ENCODE data around the gene PSMD11.
"Not testable (repeated sequence)": the region's sequence is repeated elsewhere in the genome, so short reads cannot be mapped to it uniquely, and the experiment has no call there.

The PSMD11 gene

DNA sequence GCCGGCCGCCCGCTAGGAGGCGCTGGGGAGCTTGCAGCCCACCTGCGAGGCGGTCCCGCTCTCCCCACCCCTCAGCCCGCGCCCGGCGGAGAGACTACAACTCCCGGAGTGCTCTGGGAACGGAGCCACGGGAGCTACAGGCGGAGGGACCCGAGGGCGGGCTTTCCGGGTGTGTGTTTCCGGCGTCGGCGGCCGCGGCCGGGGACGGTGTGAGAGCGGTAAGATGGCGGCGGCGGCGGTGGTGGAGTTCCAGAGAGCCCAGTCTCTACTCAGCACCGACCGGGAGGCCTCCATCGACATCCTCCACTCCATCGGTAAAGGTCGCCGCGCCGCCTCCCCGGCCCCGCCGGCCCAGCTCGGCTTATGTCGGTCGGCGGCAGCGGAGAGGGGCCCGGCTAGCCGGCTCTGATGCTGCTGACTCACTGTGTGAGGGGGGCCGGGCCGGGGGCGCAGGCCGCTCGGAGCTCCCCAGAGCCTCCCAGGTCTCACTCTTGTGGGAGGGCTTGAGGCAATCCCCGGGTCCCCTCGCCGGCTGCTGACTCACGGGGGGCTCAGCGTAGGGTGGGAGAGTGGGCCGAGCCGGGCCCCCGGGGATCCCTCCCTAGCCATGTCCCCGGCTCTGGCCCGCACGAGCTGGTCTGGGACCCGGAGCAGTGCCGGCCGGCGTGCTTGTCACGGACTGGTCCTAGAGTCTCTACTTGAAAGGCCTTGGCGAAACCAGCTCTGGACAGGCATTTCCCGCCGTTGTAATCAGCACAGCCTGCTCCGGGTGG, at the start of gene PSMD11:
Gene PSMD11, plus strand, starts transcription at position 210 of the 773 bp plus-strand sequence. Its CDS starts 14 bp downstream, at position 224.
- peak; percentile 97 for DNase-seq

DNA sequence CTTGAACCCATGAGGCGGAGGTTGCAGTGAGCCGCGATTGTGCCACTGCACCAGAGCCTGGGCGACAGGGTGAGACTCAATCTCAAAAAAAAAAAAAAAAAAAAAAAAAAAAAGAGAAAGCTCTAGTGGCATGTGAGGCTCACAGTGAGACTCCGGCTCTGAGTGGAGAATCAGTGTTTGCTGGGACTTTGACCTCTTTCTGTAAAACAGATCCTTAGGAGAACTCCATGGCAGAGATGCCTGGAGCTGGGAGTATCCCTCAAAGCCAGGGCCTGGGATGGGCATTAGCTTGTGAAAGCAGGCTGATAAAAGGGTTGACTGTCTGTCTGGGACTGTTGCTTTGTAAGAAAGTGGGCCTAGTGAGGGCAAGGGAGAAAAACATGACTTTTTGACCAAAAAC, 48.0 kb upstream of the PSMD11 start:
- DNase-seq = no peak

DNA sequence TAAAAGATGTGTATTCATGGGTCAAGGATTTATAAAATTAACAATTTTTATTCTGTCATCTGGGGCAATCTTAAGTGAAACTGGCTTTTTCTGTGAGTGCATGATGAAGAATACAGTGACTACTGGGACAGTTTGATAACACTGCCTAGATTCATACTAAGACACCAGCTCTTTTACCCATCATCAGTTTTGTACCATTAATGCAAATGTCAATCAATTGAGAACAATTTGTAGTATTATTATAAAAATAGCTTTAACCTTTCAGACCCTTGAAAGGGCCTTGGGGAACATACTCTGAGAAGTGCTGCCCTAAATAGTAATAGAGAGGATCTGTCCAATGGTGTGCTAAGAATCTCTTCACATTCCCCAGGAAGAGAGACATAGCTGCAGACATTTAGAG, 45.4 kb upstream of the PSMD11 start:
- DNase-seq = no peak

DNA sequence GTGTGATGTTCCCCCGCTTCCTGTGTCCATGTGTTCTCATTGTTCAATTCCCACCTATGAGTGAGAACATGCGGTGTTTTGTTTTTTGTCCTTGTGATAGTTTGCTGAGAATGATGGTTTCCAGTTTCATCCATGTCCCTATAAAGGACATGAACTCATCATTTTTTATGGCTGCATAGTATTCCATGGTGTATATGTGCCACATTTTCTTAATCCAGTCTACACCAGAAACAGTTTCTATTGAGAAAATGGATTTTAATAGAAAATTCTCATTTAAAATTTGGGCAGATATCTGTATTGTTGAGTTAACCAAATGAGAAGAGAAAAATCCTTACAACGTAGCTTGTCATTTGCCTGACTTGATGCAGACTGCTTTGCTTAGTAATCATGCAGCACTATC, 34.2 kb upstream of the PSMD11 start:
- not testable (repeated sequence) for DNase-seq

DNA sequence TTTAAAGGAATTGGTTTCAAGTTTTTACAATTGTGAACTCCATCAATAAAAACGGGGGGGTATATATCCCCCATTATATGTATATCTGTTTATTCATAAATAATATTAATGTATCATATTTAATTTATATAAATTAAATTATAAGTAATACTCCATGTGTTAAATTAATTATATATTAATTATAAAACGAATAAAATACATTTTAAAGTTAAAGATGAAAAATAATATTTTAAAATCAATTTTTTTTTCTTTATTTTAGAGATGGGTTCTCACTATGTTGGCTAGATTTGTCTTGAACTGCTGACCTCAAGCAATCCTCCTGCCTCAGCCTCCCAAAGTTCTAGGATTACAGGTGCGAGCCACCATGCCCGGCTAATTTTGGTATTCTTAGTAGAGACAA, 17.4 kb upstream of the PSMD11 start:
- no peak for DNase-seq

DNA sequence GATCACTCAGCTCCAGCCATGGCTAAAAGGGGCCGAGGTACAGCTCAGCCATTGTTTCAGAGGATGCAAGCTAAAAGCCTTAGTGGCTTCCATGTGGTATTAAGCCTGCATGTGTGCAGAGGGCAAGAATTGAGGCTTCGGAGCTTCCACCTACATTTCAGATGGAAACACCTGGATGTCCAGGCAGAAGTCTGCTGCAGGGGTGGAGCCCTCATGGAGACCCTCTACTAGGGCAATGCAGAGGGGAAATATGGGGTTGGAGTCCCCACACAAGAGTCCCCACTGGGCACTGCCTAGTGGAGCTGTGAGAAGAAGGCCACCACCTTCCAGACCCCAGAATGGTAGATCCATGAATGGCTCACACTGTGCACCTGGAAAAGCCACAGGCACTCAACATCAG, 14.7 kb upstream of the PSMD11 start:
- DNase-seq = no peak

DNA sequence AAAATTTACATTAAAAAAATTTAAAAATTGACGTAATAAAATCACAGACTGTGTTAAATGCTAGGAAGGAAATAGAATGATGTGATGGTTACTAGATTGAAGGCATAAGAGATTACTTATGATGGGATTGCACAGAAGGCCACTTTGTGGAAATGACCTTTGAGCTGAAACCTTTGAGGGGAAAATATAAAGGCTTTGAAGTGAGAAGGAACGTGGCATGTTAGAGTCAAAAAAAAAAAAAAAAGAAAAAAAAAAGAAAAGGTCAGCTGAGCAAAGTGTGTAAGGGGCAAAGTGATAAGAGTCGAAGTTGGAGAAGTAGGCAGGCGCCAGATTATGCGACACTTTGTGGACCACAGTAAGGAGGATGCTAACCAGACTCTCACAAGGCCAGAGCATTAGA, 3.6 kb upstream of the PSMD11 start:
- DNase-seq = no peak

DNA sequence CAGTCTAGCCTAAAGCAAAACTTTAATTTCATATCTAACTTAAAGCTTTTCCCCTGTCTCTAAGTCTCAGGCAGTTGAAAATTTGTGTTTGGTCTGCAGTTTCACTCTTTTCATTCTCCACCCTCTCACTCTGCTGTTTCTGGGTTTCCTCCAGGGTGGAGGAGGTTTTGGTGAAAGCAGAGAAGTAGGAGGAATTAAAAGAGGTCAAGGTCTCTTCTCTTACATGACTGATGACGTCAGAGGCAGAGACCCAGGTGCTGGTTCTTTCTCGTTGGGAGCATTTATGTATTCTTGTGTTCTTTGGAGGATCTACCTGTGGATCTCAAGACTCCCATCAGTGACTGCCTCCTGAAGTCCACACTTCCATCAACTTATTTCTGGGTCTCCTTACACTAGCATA, 2.4 kb upstream of the PSMD11 start:
- DNase-seq = no peak

DNA sequence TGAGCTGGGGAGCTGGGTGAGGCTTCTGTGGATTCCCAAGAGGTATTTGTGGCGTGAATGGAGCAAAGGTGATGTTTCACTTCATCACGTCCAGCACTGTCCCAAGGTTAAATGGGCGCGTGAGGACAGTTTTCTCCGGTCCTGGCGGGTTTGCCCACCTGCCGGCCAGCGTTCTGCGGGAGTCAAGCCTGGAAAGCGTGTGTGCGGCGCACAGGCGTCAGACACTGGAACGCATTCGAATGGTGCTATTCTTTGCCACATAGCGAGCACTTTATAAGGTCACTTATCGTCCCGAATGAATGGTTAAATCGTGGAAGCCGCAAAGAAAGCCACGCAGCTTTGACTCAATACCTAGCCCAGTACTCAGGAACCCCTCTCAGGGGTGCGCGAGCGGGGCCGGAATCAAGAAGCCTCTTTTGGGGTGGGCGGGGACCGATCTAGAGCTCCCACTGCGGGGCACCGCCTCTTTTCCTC, 446 bp upstream of the PSMD11 start:
- no peak for DNase-seq

DNA sequence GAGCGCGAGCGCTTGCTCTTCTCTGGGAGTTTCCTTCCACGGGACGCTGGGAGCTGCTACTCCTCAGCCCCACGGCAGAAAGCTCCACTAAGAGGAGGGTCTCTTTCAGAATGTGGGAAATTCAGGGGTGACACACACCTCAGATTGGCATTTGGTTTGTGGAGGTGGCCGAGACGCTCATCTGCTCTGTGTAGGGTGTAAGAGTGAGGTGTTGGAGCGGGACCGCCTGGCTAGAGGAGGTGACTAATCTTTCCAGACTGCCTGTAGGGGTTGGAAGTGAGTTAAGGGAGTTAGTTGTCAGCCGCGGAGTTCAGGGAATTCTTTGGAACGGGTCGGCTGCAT, 735 bp downstream of the PSMD11 start:
- peak; percentile 57 for DNase-seq

DNA sequence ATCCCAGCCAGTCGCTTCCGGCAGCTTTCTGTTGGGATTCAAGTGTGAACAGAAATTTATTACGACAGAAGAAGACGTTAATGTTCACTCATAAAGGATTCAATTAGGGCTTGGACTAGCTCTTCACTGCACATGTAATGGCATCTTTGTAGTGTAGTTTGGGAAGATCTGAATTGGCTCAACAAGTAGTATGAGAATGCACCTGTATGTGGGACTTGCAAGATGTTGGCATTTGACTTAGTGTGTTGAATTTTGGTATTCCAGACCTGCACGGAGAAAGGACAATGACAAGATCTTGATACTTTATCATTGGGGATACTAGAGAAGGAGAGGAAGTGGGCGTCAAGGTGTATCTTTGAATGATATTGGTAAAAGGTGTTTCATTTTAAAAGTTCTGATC, 1.2 kb downstream of the PSMD11 start:
- DNase-seq = no peak

DNA sequence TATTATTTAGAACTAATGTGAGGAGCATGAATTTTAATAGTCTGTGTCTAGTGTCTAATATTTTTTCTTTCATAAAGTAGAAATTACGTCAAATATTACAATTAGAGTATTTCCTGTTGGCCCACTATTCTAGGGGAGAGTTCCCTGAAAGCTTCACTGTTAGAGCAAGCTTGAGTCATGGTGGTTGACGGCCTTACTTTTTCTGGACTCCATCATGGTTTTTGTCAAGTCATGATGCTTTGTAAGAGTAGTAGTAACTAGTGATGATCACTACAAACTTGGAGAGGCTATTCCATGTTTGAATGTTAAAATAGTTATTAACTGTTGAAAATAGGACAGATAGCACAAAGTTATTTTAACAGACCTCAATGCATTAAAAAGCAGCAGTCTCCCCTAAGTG, 1.7 kb downstream of the PSMD11 start:
- DNase-seq = no peak

DNA sequence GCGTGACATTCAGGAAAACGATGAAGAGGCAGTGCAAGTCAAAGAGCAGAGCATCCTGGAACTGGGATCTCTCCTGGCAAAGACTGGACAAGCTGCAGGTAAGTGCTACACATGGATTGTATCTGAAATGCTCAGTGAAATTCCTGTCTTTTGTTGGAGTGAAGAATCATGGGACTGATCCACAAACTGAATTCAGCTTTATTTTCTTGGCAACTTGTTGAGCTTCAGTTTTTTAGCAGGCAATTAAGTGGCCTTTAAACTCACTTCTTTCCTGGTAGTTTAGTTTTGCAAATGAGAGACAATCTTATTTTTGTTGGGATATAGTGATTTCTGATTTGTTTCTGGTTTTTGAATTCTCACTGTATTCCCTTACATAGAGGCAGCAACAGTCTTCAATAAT, 2.6 kb downstream of the PSMD11 start:
- DNase-seq = no peak

DNA sequence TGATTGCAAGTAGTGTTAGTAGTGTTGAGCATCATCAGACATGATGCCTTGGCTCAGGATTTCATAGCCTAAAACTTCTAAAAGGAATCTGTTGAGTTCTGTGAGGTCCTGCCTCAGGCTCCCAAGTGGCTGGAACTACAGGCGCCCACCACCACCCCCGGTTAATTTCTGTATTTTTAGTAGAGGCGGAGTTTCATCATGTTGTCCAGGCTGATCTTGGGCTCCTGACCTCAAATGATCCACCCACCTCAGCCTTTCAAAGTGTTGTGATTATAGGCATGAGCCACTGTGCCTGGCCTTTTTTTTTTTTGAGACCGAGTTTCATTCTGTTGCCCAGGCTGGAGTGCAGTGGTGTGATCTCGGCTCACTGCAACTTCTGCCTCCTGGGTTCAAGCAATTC, 5.7 kb downstream of the PSMD11 start:
- no peak for DNase-seq

DNA sequence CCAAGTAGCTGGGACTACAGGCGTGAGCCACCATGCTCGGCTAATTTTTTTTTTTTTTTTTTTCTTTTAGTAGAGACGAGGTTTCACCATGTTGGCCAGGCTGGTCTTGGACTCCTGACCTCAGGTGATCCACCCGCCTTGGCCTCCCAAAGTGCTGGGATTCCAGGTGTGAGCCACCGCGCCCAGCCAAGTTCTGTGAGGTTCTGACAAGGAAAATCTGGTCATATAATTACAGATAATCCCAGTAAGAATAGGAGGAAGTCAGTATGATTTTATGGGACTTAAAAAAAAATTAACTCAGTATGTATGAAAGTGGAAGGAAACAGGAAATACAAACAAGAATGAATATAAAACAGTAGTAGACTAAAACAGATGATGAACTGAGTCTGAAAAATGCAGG, 6.1 kb downstream of the PSMD11 start:
- DNase-seq = not testable (repeated sequence)

DNA sequence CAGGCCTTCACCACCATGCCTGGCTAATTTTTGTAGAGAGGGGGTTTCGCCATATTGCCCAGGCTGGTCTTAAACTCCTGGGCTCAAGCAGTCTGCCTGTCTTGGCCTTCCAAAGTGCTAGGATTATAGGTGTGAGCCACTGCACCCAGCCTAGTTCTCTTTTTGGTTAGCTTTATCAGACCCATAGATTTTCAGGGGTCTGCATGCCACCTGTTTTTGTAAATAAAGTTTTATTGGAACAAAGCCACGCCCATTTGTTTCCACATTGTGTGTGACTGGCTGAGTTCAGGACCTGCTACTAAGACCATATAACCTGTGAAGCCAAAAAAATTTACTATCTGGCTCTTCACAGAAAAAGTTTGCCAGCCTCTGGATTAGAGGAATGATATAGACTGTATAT, 7.6 kb downstream of the PSMD11 start:
- DNase-seq = no peak

DNA sequence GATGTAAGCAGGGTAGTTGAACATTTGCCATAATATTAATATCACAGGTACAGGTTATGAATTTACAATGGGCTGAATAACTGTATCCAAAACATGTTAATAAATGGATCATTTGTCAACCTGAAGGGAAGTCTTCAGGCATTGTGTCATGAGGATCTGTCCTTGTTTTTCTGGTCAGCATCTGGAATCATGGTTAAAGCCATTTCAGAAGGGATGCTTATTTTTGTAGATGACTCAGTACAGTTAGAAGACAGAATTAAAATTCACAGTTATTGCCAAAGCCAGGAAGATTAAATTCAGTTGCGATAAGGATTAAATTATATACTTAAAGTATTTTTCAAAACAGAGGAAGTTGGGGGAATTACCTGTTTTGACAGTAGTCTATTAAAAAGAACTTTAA, 8.0 kb downstream of the PSMD11 start:
- DNase-seq = no peak

DNA sequence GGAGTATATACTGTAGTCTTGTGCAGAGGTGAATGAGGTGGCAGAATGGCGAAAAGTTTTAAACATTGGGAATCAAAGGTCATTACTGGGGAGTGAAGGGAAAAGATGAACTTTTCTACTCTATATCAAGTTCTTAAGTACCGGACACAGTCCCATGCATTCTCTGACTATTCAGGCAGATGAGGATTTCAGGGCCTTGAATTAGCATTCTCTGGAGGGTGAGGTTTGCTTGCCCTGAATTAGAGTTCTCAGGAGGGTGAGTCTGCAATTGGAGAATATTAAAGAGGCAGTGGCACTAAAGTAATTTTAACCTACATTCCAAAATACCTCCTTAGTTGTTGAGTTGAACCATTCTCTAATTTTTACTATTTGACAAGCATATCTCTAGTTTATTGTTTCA, 9.1 kb downstream of the PSMD11 start:
- DNase-seq = no peak

DNA sequence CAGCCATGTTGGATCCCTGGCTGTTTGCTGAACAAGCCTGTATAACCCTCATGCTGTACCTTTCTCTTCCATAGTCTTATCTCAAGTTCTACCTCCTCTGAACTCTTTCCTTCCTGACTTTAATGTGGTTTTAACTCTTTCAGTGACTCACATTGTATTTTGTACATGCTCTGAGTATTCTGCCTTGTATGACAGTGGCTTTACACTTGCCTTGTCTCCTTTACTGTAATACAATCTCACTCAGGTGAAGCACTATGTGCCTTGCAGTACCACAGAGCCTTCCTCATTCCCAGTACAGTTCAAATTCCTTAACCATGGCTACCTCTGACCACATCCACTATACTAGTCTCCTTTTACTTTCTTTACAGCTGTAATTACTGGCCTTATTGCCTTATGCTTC, 14.1 kb downstream of the PSMD11 start:
- DNase-seq = no peak

DNA sequence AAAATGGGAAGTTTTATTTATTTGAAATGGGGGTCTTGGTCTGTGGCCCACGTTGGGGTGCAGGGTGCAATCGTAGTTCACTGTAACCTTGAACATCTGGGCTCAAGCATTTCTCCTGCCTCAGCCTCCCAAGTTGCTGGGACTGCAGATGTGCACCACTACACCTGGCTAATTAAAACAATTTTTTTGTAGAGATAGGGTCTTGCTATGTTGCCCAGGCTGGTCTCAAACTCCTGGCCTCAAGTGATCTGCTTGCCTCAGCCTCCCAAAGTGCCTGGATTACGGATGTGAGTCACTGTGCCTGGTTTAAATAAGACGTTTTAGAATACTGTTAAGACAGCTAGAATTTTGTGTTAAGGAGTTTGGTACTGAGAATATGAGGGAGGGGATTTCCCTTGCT, 15.7 kb downstream of the PSMD11 start:
- DNase-seq = no peak

DNA sequence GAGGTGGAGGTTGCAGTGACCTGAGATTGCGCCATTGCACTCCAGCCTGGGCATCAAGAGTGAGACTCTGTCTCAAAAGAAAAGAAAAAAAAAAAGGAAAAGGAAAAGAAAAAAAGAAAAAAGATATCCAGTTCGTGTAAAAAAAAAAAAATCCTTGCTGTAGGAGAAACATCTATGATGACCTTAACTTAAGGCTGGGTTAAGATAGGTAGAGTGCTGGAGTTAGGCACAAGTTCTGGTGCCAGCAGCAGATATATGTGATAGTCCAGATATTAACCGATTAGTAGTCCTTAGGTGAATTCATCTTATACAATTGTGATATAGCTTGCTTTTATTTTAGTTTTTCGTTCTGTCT, 17.2 kb downstream of the PSMD11 start:
- no peak for DNase-seq

DNA sequence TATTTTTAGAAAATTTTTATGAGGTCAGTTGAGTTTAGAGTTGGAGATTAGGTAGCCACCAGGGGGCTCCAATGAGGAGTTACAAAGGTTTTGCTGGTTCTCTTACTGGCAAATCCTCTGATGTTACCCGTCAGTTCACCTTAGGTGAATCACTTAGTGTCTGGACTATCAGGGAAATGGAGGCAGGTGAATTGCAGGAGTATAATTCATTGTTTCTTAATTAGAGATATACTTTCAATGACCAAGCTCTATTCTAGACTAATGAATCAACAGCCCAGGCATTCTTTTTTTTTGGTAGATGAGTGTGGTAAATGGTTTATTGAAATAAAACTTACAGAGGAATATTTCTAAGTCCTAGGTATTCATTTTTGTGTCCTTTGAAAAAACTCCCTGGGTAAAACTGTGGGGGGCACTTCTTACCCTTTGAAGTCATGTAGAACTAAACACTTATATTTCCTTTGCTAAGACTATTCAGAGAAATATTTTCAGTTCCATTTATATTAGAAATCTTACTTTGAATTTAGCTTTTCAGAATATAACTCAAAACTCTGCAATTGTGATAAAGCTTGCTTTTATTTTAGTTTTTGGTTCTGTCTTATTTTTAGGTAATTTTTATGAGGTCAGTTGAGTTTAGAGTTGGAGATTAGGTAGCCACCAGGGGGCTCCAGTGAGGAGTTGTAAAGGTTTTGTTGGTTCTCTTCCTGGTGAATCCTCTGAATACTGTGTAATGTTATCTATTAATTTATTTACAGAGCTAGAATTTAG, 17.7 kb downstream of the PSMD11 start:
- DNase-seq = peak; percentile 52

DNA sequence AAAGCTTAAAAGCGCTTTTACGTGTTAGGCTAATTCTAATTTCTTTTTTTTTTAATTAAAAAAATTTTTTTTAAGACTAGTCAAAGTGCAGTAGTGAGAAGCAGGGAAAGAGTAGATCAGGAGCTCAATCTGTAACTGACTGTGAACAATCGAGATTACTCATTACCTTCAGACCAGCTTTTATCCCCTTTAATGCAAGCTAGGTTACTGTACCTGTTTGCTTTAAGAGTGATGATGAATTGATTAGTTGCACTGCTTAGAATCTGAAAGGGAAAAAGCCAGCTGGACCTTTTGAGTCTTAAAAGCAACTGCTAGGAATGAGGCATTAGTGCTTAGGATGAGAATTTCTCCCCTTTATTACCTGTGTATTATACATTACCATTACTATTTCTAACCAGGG, 19.0 kb downstream of the PSMD11 start:
- DNase-seq = no peak

DNA sequence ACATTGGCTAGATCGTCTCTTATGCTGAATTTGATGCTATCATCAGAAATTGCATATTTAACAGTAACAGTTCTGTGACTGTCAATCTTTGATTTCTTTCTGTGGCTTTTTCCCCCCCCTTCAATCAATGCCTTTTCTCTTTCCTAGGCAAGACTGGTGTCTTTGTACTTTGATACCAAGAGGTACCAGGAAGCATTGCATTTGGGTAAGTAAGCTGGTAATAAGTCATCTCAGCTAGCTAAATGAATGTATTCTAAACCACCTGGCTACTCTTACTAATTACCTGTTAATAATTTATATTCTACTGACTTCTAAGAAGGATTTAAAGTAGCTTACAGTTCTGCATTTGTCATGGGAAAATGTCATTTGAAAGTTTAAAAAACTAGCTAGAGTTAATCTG, 20.1 kb downstream of the PSMD11 start:
- no peak for DNase-seq

DNA sequence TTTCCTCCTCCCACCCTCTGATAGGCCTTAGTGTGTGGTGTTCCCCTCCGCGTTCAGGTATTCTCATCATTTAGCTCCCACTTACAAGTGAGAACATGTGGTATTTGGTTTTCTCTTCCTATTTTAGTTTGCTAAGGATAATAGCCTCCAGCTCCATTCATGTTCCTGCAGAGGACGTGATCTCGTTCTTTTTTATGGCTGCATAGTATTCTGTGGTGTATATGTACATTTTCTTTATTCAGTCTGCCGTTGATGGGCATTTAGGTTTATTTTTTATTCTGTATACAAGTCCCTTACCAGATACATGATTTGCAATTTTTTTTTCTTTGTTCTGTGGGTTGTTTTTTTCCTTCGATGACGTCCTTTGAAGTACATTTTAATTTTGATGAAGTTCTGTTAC, 23.6 kb downstream of the PSMD11 start:
- no peak for DNase-seq
